GM12891 (cell line): Measurements from ENCODE around the gene MAD1L1.

Experiments
- PAX5 ChIP-seq: IDR thresholded peaks from 2 replicates; pipeline ENCODE4 v1.6.1; 2011; ENCODE audit warnings: low read length, moderate library complexity, mild to moderate bottlenecking; ENCODE audit not compliant: insufficient read depth, severe bottlenecking
- POLR2A ChIP-seq: IDR thresholded peaks from 2 replicates; pipeline ENCODE4 v1.6.1; 2011; ENCODE audit warnings: low read depth, low read length, control low read depth
- POLR2AphosphoS5 ChIP-seq: IDR thresholded peaks from 2 replicates; pipeline ENCODE4 v1.6.1; 2011; ENCODE audit warnings: low read depth, low read length, control low read depth
- POU2F2 ChIP-seq: IDR thresholded peaks from 2 replicates; pipeline ENCODE4 v1.6.1; 2011; ENCODE audit warnings: low read depth, mild to moderate bottlenecking, control low read depth, low read length, moderate library complexity
- SPI1 ChIP-seq: IDR thresholded peaks from 2 replicates; pipeline ENCODE4 v1.6.1; 2011; ENCODE audit warnings: low read depth, low read length, control low read depth
- TAF1 ChIP-seq: IDR thresholded peaks from 2 replicates; pipeline ENCODE4 v1.6.1; 2011; ENCODE audit warnings: low read depth, low read length, control low read depth

DNA sequence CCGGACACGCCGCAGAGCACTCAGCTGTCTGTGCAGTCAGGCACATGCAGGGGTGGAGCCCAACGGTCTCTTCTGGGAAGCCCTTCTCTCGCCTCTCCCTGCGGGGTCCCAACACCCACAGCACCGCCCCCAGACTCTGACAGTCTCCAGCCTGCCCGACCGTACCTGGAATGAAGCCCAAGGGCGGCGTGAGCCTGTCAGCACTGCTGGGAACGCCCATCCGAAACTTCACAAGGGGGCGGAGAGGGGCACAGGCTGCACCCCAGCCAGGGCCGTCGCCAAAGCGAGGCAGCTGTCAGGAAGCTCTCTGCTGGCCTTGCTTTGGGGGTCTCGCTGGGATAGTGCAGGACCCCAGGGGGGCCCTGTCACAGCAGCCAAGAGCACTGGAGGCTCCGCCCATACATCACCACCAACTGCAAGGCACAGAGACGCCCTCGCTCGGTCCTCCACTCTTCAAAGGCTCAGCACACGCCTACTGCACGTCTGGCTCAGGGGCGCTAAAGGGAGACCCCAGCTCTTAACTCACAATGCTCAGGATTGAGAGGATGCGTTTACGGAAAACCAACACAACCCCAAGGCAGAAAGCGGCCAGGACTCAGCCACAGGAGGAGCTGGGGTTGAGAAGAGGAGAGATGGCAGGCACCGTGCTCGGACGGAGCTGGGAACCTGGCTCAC lies 30.9 kb downstream of the MAD1L1 start:
- TF ChIP-seq POLR2A: no peak
- no peak for TF ChIP-seq SPI1
- TF ChIP-seq POLR2AphosphoS5: no peak
- no peak for TF ChIP-seq TAF1
- TF ChIP-seq POU2F2: no peak
- TF ChIP-seq PAX5: no peak
